Fibroblast of lung (primary cell): ENCODE results near the gene NUP214.

Experiments used
- EZH2 ChIP-seq: IDR thresholded peaks from 2 replicates; pipeline ENCODE4 v1.5.1; 2012; ENCODE audit warnings: low read length, control low read depth, mild to moderate bottlenecking; ENCODE audit errors: missing control alignments
- TF ChIP-seq, protein P1 (sequence below), 2 donors: IDR thresholded peaks in 1 of 2; conservative IDR thresholded peaks in 1 of 2; 1 replicate in 1 of 2; 2 replicates in 1 of 2; pipeline ENCODE4 v1.5.1; 2011 to 2012; ENCODE audit warnings: low read length in 2 of 2, control low read depth in 1 of 2, inconsistent platforms in 1 of 2, low read depth in 1 of 2, mild to moderate bottlenecking in 1 of 2

- TF ChIP-seq EZH2, result no peak
- TF ChIP-seq, protein P1, sequence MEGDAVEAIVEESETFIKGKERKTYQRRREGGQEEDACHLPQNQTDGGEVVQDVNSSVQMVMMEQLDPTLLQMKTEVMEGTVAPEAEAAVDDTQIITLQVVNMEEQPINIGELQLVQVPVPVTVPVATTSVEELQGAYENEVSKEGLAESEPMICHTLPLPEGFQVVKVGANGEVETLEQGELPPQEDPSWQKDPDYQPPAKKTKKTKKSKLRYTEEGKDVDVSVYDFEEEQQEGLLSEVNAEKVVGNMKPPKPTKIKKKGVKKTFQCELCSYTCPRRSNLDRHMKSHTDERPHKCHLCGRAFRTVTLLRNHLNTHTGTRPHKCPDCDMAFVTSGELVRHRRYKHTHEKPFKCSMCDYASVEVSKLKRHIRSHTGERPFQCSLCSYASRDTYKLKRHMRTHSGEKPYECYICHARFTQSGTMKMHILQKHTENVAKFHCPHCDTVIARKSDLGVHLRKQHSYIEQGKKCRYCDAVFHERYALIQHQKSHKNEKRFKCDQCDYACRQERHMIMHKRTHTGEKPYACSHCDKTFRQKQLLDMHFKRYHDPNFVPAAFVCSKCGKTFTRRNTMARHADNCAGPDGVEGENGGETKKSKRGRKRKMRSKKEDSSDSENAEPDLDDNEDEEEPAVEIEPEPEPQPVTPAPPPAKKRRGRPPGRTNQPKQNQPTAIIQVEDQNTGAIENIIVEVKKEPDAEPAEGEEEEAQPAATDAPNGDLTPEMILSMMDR (conservative IDR thresholded peaks at IDR 0.05 in 1 of 2, IDR thresholded peaks at IDR 0.05 in 1 of 2; ENCODE audit: low read depth in 1 of 2, low read length in 2 of 2), result no peak
Observed at GRCh38 chr9:131262327-131263032, 137.1 kb downstream of the NUP214 start.
